Liver (tissue), 3 donors: ENCODE results near the gene C2CD4C.

Experiments used
- CTCF ChIP-seq: fragments of 150-350 bp; IDR thresholded peaks from 2 replicates; pipeline ENCODE4 v1.5.1; 2017; ENCODE audit warnings: improper control_type of control experiment, low read depth, low read length; ENCODE audit not compliant: missing input control
- EGR1 ChIP-seq, 2 donors: IDR thresholded peaks; 2 replicates each; pipeline ENCODE4 v1.6.1; 2016 to 2018; ENCODE audit warnings: antibody characterized with exemption in 2 of 2, low read depth in 2 of 2
- GABPA ChIP-seq, 2 donors: IDR thresholded peaks in 1 of 2; conservative IDR thresholded peaks in 1 of 2; 2 replicates each; pipeline ENCODE4 v1.6.1; 2016; ENCODE audit warnings: antibody characterized with exemption in 2 of 2, mild to moderate bottlenecking in 1 of 2, moderate library complexity in 1 of 2
- MAX ChIP-seq: IDR thresholded peaks from 2 replicates; pipeline ENCODE4 v1.6.1; 2016; ENCODE audit warnings: antibody characterized with exemption
- RAD21 ChIP-seq, 2 donors: IDR thresholded peaks; 2 replicates each; pipeline ENCODE4 v1.6.1; 2016; ENCODE audit warnings: antibody characterized with exemption in 2 of 2, mild to moderate bottlenecking in 2 of 2
- REST ChIP-seq: IDR thresholded peaks from 2 replicates; pipeline ENCODE4 v1.6.1; 2016; ENCODE audit warnings: antibody characterized with exemption, mild to moderate bottlenecking
- SP1 ChIP-seq: IDR thresholded peaks from 2 replicates; pipeline ENCODE4 v1.6.1; 2018; ENCODE audit warnings: antibody characterized with exemption, mild to moderate bottlenecking
- TAF1 ChIP-seq: conservative IDR thresholded peaks from 2 replicates; pipeline ENCODE4 v1.6.1; 2016; ENCODE audit warnings: antibody characterized with exemption, mild to moderate bottlenecking
- donor health status: healthy.
- donor health status: healthy.

- TF ChIP-seq GABPA (IDR thresholded peaks at IDR 0.05 in 1 of 2, conservative IDR thresholded peaks at IDR 0.05 in 1 of 2) (no peak), CTCF (no peak), RAD21 (IDR thresholded peaks at IDR 0.05) (no peak), TAF1 (no peak), SP1 (no peak), EGR1 (IDR thresholded peaks at IDR 0.05; ENCODE audit: low read depth in 2 of 2) (no peak), MAX (no peak), REST (no peak)
These were observed 37.3 kb downstream of the C2CD4C start for GRCh38 chr19:371501-372168.
